ENCODE results near the gene MEF2A. TPM values are rescaled to one million over a fixed set of nuclear protein-coding genes. Genes with fewer than 3 reads are reported as not detected.

Gene MEF2A
- total RNA-seq, 4 donors from 2014 or later: 16.9 to 47.5 (median 24.3) TPM

DNA sequence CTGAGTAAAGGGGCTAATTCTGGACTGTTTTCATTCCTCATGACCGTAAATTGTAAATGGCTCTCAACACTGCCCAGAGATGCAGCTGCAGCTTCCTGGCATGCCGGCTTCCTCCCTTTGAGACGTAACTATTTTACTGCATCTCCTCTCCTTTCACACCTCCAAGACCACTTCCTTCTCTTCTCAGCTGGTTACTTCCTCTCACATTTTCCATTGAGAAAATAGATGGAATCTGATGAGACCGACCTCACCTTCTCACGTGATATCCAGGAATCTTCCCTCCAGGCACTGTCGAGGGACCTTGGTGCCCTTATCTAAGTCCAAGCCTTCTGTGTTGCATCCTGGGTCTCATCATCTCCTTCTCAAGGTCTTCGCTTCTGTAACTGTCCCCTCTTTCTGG, 154.7 kb downstream of the MEF2A start:
- 86 to 94% methylated on average over 7 of the region's 7 CpGs for WGBS, 2 donors
- DNase-seq: no peak
- H3K4me3 ChIP-seq: no peak overlapping the region
- TF ChIP-seq POLR2A (IDR thresholded peaks at IDR 0.05): no peak
- TF ChIP-seq, protein P1, sequence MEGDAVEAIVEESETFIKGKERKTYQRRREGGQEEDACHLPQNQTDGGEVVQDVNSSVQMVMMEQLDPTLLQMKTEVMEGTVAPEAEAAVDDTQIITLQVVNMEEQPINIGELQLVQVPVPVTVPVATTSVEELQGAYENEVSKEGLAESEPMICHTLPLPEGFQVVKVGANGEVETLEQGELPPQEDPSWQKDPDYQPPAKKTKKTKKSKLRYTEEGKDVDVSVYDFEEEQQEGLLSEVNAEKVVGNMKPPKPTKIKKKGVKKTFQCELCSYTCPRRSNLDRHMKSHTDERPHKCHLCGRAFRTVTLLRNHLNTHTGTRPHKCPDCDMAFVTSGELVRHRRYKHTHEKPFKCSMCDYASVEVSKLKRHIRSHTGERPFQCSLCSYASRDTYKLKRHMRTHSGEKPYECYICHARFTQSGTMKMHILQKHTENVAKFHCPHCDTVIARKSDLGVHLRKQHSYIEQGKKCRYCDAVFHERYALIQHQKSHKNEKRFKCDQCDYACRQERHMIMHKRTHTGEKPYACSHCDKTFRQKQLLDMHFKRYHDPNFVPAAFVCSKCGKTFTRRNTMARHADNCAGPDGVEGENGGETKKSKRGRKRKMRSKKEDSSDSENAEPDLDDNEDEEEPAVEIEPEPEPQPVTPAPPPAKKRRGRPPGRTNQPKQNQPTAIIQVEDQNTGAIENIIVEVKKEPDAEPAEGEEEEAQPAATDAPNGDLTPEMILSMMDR (IDR thresholded peaks at IDR 0.05): no peak
- peaks cover 0 to 17% (median 0%) of the 10 kb centered on the region in 3 donors for H3K36me3 ChIP-seq
- intact Hi-C loops (cut with DNase I): no loop called here
- no peaks in the 10 kb centered on the region for H3K27me3 ChIP-seq
- H3K27ac ChIP-seq: no peak overlapping the region
- H3K4me1 ChIP-seq: peaks cover 6 to 48% (median 24%) of the 10 kb centered on the region in 3 donors
- H3K9me3 ChIP-seq: no peaks in the 10 kb centered on the region

DNA sequence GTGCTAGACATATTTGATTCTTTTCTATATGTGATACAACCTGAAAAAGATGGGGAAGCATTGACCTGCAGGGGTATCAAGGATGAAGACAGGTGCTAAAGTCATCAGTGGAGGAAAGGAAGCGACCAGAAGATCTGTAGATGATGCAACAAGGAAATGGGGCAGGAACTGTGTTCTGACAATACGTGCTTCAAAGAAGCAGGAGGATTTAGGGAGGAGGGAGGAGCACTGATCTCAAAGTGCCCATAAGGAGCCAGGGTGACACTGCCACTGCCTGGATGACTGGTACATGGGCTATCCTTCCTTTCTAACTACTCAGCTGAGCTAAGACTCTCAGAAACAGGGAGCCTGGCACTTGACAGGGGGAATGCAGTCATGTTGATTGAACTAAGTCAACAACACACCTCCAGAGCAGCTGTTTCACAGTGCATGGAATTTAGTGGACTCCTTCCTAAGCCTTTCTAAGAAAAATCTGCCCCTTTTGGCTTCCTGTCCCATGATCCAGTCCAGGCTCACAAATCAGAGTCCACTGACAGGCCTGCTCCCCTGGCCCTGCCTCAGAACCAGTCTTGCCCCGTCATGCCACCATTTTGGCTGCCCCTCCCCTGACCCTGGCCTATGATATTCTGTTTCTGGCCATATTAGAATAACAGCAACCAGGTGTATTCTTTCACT, 155.5 kb downstream of the MEF2A start:
- no peak for DNase-seq
- Histone ChIP-seq H3K4me3 (no peak overlapping the region), H3K27ac (peak overlapping the region; percentile 19 to 59 (median 40)), H3K4me1 (peaks cover 6 to 48% (median 24%) of the 10 kb centered on the region in 3 donors), H3K27me3 (no peaks in the 10 kb centered on the region), H3K36me3 (peaks cover 0 to 17% (median 0%) of the 10 kb centered on the region in 3 donors), H3K9me3 (no peaks in the 10 kb centered on the region)
- WGBS, 2 donors: 43 to 56% methylated on average over 3 of the region's 3 CpGs
- no peak for TF ChIP-seq POLR2A (IDR thresholded peaks at IDR 0.05)
- TF ChIP-seq, protein P1 (IDR thresholded peaks at IDR 0.05): no peak
- intact Hi-C loops (cut with DNase I): no loop called here

DNA sequence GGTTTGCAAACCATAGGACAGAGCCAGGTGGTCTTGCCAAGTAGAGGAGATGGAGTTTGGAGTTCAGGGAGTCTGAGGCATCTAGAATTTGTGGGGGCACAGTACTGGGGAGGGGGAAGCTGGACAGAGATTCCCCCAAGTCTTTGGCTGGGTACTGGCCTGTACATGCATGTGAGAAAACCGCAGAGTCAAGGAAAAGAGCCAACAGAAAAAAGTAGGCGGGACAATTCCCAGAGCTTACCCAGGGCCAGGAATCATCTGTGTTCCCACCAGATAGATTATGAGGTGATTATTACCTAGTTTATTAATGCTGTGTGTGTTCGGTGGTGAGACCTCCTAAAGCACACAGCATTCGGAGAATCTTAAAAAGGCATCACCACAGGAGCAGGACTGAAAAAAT, 156.1 kb downstream of the MEF2A start:
- H3K36me3 ChIP-seq: peaks cover 0 to 17% (median 0%) of the 10 kb centered on the region in 3 donors
- H3K4me1 ChIP-seq: peaks cover 0 to 41% (median 23%) of the 10 kb centered on the region in 3 donors
- TF ChIP-seq, protein P1 (IDR thresholded peaks at IDR 0.05): no peak
- TF ChIP-seq POLR2A (IDR thresholded peaks at IDR 0.05): no peak
- WGBS, 2 donors: 54 to 71% methylated on average over 4 of the region's 4 CpGs
- H3K4me3 ChIP-seq: no peak overlapping the region
- intact Hi-C loops (cut with DNase I): no loop called here
- no peak for DNase-seq
- H3K9me3 ChIP-seq: no peaks in the 10 kb centered on the region
- peak overlapping the region; percentile 19 to 59 (median 40) for H3K27ac ChIP-seq
- H3K27me3 ChIP-seq: no peaks in the 10 kb centered on the region

DNA sequence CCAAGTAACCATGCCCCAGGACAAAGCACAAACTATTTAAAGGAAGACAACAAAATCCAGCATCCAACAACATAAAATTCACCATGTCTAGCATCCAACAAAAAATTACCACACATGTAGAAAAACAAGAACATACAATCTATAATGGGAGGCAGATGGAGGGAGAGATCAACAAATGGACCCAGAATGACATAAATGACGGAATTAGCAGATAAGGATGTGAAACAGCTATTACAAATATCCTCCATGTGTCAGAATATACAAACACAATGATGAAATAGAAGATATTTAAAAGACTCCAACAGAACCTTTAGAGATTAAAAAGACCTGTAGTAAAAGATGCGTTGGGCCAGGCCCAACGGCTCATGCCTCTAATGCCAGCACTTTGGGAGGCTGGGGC, 156.6 kb downstream of the MEF2A start:
- intact Hi-C loops (cut with DNase I): no loop called here
- H3K4me1 ChIP-seq: peaks cover 0 to 36% (median 18%) of the 10 kb centered on the region in 3 donors
- H3K4me3 ChIP-seq: no peak overlapping the region
- H3K9me3 ChIP-seq: no peaks in the 10 kb centered on the region
- peak overlapping the region in 3 of 4 donors; percentile 16 to 59 (median 46) for H3K27ac ChIP-seq
- peaks cover 0 to 15% (median 0%) of the 10 kb centered on the region in 3 donors for H3K36me3 ChIP-seq
- DNase-seq: no peak
- WGBS, 2 donors: 40 to 78% methylated on average over 3 of the region's 3 CpGs
- no peaks in the 10 kb centered on the region for H3K27me3 ChIP-seq
- TF ChIP-seq, protein P1 (IDR thresholded peaks at IDR 0.05): no peak
- no peak for TF ChIP-seq POLR2A (IDR thresholded peaks at IDR 0.05)

DNA sequence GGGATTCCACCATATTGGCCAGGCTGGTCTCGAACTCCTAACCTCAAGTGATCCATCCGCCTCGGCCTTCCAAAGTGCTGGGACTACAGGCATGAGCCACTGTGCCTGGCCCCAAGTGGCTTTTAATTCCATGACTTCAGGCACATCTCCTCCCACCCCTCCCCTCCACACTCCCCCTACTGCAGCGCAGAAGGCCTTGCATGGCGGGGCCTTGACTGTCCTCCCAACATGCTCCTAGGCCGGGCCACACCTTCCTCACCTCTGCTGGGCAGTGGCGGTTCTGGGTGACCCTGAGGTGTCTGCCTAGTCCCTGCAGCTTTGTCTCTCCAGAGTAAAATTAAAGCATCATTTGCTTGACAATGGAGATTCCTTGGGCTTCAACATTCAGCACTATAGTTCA, 160.5 kb downstream of the MEF2A start:
- 82 to 86% methylated on average over 7 of the region's 7 CpGs for WGBS, 2 donors
- intact Hi-C loops (cut with DNase I): no loop called here
- peaks cover 0 to 44% (median 21%) of the 10 kb centered on the region in 3 donors for H3K4me1 ChIP-seq

More for the DNA sequence above, 160.5 kb downstream of the MEF2A start:
- H3K27ac ChIP-seq: no peak overlapping the region
- no peak for DNase-seq
- no peaks in the 10 kb centered on the region for H3K27me3 ChIP-seq
- no peak overlapping the region for H3K4me3 ChIP-seq
- peaks cover 0 to 40% (median 13%) of the 10 kb centered on the region in 3 donors for H3K36me3 ChIP-seq
- H3K9me3 ChIP-seq: no peaks in the 10 kb centered on the region
- TF ChIP-seq, protein P1 (IDR thresholded peaks at IDR 0.05): no peak
- no peak for TF ChIP-seq POLR2A (IDR thresholded peaks at IDR 0.05)
